ENCODE measurements around the gene SOX6.

DNA sequence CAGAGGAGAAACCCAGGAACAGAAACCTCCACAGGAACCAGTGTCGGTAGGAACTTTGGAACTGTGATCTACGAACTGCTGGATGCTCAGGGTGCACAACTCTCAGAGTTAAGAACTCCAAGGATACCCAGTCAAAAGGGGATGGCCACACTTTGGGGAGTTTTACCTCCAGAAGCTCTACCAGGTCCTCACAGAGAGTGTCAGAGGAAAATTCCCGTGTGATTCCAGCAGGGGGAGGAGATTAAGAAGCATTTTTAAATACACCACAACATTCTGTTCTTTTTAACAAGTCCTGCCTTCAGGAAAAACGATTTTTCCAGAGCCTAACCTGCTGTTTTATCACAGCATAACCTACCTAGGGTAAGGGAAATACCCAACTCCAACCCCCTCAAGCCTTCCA is 104.0 kb downstream of the SOX6 start:
- TF ChIP-seq POLR2A (IDR thresholded peaks at IDR 0.05) (no peak), POLR2AphosphoS5 (IDR thresholded peaks at IDR 0.05) (no peak), EP300 (IDR thresholded peaks at IDR 0.05) (no peak)
- TF ChIP-seq, protein P1, sequence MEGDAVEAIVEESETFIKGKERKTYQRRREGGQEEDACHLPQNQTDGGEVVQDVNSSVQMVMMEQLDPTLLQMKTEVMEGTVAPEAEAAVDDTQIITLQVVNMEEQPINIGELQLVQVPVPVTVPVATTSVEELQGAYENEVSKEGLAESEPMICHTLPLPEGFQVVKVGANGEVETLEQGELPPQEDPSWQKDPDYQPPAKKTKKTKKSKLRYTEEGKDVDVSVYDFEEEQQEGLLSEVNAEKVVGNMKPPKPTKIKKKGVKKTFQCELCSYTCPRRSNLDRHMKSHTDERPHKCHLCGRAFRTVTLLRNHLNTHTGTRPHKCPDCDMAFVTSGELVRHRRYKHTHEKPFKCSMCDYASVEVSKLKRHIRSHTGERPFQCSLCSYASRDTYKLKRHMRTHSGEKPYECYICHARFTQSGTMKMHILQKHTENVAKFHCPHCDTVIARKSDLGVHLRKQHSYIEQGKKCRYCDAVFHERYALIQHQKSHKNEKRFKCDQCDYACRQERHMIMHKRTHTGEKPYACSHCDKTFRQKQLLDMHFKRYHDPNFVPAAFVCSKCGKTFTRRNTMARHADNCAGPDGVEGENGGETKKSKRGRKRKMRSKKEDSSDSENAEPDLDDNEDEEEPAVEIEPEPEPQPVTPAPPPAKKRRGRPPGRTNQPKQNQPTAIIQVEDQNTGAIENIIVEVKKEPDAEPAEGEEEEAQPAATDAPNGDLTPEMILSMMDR (IDR thresholded peaks at IDR 0.05), result no peak
